ENCODE data around the gene ARID3C.

The ARID3C gene

DNA sequence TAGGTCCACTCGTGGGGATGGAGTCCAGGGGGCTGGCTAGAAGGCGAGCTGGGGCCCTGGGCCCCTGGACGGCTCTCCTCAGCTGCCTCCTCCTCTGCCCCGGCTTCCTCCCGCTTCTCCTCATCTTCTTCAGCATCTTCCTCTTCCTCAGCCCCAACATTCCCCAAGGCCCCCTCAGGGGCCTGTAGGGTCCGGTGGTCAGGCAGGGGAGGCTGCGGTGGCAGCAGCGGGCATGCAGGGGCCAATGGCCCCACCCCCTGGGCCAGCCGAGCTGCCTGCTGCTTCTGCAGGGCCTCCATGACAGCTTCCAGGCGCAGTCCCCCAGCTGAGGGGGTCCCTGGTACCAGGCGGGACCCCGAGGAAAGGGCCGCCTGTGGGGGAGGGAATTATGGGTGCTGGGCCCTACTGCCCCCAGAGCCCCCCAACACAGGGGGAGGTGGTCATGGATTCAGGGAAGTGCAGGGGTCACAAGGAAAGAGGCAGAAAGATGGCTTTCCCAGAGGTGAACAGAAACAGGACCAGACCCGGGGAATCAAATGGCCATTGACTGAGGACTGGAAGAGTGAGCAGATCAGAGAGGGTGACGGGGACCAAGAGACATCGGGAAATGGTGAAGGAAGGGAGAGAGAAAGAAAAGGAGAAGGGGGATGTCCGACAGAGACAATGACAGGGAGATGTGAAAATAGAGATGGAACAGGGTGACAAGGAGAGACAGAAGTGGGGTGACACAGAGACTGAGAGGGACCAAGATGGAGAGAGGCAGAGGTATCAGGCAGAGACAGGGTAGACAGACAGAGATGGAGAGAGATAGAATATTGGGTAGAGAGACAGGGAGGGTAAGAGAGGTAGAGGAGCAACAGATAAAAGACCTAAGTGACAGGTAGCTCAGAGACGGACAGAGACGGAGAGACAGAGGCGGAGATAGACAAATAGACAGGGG lies 880 bp downstream of the ARID3C start:
- DNase-seq (ENCODE audit: low spot score): no peak

DNA sequence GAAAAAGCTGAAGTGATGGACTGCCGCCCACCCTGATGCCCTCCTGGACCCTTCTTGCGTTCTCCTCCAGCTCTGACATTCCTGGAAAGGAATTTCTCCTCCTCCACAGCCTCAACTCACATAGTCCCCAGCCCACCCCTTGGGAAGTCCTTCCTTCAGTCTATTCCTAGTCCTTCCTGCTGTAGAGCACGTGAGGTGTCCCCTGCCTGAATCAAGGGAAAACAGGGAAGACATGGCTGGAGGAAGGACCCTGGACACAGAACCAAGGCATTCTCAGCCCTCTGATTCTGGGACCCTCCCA lies 3.7 kb downstream of the ARID3C start:
- DNase-seq (ENCODE audit: low spot score): no peak

DNA sequence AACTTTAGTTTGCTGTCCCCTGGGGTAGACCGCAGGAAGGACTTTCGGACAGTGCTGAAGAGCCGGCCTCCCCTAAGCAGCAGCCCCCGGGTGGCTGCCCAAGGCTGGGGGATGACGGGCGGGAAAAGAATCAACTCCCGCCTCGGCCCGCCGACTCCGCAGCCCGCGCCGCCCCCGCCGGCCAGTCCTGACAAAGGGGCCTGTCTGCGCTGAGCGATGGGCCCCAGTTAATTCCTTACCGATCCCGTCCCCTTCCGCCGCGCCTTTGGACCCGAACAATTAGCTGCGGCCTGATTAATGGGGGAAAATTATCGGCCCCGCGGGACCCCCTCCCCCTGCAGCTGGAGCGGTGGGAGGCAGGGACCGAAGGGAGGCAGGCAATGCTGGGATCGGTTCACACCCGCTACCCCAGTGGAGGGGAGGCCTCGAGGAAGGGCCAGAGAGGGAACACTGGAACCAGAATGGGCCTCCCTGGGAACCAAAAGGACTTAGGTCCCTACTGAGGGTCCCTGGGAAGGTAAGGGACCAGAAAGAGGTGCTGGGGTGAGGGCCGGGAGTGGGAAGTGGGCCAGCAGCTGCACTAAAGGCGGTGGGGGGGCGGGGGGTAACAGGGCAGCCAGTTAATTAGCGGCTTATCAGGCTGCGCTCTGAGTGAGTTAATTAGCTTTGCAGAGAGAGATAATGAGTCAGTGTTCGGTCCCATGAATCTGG lies 4.2 kb downstream of the ARID3C start:
- no peak for DNase-seq (ENCODE audit: low spot score)

DNA sequence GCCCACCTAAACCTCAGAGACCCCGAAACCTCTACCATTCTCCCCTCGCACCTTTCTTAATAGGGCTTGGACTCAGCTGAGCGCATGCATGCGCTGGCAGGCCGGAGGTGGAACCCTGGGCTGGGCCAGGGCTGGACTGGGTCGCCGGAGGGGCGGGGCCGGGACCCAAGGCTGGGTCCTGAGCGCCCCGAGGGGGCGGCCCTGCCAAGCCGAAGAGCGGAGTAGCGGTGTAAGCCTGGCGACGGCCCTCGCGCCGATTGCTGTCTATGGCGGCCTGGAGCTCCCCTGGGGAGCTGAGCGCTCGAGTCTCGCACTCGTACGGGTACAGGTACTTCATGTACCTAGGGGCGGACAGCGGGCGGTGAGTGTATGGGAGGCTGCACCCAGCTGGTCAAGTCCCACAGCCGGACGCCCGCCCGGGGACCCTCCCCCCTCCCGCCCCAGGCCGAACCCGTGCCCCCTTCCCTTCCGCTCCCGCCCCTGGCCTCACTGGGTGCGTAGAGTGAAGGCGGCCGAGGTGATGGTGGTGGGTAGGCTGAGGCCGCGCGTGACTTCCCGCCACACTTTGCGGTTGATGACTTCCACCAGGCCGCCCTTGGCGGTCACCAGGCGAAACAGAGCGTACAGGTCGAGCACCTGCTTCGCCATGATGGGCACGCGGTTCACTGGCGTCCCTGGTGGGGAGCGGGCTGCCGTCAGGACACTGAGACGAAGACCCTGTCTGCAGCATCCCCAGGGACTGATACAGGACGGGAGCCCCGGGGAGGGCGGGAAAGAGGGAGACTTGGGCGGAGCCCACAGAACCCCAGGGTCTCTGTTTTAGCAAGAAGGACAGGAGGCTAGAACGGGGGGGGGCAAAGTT lies 5.3 kb downstream of the ARID3C start:
- DNase-seq (ENCODE audit: low spot score): no peak

DNA sequence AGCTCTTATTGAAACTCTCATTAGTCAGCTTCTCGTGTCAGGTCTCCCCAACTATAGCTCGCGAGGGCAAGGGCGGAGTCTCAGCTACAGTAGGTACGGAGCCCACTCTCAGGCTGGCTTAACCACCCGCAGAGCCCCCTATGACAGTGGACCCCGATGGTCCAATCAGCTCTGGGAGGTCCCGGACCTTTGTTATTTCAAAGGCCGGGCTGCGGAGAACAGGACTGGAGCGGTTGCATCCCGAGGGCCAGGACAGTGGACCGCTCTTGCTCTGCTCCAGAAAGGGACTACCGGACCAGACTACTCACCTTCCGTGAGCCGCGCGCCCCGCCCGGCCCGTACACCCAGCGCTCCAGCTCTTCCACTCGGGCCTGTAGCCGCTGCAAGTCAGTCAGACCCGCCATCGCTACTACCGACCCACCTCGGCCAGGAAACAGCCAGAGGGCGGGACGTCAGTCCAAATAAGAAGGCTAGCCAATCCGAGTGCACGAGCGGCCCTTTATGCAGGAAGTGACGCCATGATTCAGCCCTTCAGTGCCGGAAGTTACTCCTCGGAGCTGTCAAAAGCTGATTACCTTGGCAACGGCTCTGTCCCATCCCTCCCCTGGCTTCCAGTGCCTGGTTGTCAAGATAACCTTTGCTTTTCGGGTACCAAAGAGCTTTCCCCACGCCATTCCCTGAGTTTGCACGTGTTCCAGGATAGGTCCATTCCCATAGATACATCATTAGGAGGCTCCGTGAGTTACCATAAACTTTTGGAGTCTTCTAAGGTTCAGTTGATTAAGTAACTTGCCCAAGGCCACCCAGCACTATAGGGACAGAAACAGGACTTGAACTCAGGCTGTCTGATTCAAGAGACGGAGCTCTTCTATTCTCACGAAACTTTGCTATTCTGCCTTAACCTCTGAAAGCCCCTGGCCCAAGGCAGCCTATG lies 8.5 kb downstream of the ARID3C start, which contains the start of gene DCTN3:
Gene DCTN3 (minus strand): TSS at position 435 of the 934 bp plus-strand sequence. CDS start 31 bp downstream, at position 404.
- DNase-seq (ENCODE audit: low spot score): peak; percentile 98

DNA sequence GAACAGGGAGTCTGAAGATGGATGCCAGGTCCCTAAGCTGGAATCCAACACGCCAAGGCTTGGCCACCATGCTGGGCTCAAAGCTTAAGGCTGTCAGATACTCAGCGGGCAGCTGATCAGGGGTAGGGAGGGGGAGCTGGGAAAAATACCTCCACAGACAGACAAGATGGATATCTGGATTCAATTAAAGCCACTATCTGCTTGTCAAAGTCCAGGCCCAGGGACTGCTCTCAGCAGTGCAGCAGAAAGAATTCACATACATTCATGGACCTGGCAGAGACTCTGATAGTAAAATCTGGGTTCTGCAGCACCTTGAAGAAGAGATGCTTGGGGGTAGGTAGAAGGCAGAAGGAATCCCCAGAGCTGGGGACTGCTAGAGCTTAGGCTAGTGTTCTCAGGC lies 13.7 kb downstream of the ARID3C start:
- DNase-seq (ENCODE audit: low spot score): no peak

DNA sequence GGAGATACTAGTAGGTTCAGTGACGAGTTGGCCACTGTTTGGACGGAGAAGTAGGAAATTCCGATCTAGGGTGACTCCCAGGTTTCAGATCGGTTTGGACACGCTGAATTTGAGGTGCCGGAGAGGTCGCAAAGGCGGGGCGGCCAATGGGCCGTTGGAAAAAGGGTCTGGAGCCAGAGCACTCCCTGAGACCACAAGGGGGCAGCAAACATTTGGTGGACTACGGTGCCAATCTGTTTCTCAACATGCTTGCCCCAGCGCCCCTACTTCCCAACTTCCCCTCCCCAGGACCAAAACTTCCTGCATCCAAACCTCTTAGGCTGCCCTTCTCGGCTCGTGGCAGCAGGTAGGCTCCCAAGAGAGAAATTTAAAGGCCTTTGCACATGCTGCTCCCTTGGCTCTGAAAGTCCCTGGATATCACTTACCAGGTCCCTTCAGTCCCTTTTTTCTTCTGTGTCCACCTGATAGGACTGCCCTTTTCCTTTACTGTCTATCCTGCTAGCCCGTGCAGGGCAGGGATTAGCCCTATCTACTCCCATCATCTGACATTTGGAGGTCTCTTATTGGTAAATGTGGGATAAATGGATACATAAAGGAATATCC lies 16.0 kb downstream of the ARID3C start:
- DNase-seq (ENCODE audit: low spot score): peak; percentile 82

DNA sequence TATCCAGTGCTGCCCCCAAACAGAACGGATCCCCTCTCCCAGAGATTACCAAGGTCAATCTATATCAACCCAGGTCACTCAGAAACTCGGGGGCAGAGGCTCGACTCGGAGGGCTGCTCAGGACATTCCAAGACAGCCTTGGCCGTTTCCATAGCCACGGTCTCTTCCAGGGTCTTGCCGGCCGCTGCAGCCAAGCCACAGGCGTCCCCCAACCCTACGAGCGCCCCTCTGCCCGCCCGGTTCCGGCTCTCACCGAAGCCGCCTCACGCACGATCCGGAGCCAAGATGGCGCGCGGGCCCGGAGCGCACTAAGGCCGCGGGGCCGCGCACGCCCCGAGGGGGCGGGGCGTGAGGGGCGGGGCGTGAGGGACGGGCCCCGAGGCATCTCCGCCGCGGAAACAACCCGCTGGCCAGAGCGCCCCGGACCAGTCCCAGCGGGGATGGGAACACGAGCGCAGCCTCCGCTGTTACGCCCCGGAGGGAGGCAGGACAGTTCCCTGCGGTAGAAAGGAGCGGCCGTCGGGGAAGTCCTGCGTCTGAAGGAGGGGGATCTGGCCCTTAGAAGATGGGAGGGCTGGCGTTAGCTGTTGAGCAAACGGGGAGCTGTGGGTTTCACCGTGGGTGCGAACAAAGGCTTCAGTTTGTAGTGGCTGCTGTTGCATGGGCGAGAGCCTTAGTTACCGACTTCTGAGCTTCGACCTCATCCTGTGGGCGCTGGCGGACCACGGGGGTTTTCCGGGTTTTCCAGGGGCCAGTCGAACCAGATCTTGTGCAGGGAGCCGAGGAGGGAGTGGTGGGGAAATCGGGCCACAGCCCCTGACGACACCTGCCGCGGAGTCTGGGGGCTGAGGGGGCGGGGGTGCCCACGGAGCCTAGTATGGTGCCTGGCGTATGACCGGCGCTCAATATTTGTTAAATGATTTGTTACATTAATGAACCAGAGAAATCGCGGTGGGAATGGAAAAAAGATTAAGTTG lies 16.8 kb downstream of the ARID3C start, which contains the start of gene RPP25L:
Gene RPP25L (minus strand): TSS at position 287 of the 977 bp plus-strand sequence. CDS start 801 bp downstream, outside the sequence.
- peak; percentile 97 for DNase-seq (ENCODE audit: low spot score)

DNA sequence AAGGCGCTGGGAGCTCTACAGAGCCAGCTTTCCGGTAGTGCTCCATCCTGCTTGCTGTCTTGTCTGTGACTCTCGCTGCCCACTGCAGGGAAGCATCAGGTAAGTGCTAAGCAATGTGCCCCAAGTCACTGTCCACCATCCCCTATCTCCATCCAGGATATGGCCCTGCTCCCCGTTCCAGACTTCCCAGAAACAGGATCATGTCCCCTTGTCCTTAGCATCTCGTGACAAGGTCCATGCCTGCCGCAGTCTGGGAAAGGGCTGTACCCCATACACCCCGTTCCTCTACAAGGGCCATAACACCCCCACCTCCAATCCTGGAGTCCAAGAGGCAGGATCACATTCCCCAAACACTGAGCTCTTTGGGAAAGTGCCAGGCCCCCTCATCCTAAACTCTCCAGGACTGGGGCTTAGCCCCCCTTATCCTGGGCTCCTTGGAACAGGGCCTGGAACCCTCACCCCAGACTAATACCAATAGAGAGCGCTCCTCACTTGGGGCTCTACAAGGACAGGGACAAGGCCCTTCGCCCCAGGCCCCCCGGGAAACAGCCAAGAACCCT lies 17.5 kb downstream of the ARID3C start:
- no peak for DNase-seq (ENCODE audit: low spot score)

DNA sequence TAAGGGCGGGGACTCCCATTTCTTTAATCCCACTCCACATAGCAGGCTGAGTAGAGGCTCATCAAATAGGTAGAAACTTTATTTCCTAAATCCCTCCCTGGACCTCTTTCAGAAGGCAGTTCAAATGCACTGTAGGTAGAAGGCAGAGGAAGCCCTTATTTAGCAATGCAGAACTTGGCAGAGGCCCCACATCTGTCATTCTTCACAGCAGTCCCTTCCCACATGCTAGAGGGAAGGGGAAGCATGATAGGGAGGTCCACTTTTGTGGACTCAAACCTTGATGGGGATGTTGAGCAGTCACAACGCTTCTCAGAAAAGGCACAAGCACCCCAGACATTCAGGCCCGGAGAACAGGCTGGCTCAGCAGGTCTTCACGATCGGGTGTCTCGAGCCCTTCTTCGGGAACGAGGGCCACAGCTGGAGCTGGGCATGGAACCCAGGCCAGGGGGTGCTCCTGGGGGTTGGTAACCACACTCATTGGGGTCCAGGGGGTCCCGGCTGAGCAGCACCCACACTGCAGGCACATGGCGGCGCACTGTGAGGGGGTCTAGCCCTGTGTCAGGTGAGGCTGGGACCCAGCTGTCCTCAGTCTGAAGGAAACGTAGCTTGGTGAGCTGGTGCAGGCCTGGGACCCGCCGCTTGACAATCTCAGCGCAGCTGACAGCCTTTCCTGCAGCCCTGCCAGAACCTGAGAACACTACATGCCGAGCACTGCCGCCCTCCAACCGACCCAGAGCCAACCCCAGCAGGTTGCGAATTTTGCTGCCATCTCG lies 18.2 kb downstream of the ARID3C start:
- DNase-seq (ENCODE audit: low spot score): no peak

DNA sequence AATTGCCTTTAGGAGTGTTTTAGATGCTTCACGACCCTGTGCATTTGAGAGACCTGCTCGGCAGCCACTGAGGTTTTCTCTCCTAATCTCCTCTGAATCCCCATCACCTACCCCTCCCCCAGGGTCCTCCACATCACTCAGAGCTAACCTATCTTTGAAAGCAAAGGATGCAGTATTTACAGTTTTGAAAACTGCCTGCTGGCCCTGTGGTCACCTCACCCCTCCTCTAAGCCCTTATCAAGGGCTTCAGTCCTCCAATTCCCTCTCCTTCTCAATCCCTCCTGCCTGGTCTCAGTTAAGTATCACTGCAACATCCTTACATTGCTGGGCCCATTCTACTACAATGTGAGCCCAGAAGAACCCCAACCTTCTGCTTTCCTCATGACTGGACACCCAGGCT lies 21.5 kb downstream of the ARID3C start:
- no peak for DNase-seq (ENCODE audit: low spot score)

DNA sequence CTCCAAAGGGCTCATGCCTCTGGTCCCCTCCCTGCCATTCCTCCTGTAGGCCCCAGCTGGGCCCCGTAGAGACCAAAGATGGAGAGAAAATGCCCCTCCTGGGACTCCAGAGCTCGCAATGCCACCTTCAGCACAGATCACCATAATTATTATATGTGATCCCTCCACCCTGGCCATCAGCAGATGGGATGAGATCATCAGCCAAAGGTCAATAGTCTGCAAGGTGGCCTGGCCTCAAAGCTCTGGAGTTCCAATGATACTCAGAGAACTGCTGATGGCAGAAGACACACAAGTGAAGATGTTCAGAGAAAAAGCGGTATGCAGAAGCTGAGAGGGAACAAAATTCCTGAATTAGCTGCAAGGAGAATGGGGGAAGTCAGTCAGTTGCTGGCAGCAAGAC lies 22.0 kb downstream of the ARID3C start:
- DNase-seq (ENCODE audit: low spot score): no peak

DNA sequence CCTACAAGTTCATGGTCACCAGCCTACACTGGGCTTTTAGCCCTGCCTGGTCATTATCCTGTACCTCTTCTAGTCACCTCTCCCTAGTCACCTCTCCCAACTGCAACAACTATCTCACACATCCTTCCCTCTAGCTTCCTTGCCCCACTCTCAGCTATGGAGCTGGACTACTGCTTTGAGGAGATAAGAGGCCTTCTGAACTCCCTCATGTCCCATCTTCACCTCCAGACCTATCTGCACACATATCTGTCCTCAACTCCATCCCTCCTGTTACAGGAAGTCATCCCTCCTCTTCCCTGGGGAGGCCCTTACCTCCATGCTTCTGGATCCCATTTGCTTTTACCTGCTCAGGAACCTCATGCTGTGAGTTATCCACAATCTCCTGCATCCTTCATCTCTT lies 22.7 kb downstream of the ARID3C start:
- DNase-seq (ENCODE audit: low spot score): no peak

DNA sequence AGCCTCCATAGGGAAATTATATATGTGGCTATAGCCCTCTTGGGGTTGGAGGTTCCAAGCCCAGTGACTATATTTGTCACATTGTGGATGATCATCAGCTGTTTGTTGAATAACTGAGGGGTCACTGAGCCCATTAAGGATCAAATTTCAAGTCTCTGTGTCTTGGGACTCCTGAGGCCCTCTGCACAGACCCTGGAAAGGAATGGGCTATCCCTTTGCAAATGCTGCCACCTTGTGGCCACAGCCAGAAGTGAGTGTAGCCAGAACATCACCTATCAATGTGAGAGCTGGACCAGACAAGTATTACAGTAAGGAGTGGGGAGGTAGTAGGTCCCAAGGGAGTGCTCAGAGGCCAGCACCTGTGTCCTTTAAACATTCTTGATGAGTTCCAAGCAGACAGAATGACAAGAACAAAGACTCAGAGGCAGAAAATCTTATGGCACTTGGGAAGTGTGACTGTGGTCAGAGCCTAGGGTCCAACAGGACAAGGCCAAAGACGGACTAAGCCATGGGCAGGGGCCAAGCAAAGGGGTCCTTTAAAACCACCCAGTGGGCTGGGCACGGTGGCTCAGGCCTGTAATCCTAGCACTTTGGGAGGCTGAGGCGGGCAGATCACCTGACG lies 25.1 kb downstream of the ARID3C start:
- peak; percentile 90 for DNase-seq (ENCODE audit: low spot score)

DNA sequence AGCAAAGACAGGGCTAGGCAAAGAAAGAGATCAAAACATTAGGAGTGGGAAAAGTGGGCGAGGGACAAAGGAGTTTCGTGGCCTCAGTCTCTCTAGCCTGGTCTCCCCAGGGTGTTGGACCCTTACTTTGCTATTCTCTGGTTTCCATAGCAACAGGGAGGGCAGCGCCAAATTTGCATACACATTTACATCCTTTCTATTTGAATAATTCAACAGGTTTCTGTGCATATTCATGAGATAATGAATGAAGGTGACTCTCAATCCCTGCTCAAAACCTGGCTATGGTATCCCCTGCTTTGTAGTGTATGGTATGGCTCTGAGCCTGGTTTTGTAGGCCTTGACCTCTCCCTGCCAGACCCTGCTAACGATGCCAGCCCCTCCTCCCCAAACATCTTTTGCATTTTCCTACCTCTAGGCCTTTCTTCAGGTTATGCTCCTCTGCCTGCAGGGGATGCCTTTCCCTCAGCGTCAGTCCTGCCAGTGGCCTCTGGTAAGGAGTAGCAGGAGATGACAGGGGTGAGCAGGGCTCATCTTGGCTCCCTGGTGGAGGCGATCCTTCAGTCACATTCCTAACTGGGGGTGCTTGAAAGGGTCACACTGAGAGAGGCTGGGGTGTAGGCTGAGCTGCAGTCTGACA lies 26.8 kb downstream of the ARID3C start:
- no peak for DNase-seq (ENCODE audit: low spot score)

DNA sequence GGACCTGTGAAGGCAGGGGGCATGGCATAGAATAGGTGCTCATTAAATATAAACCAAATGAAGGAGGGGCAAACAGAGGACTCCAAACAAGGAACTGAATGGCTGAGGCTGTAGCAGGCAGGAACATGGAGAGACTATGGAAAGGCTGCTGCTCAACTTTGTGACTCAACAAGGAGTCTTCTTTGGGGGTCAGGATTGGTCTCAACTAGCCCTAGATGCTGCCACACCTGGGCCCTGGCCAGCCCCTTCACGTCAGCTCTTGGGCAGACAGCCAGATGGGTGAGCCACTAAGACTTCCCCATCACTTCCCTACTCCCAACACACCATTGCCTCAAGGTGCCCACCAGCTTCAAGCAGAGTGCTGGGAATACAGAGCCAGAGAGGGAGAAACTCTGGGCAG lies 28.0 kb downstream of the ARID3C start:
- DNase-seq (ENCODE audit: low spot score): no peak

DNA sequence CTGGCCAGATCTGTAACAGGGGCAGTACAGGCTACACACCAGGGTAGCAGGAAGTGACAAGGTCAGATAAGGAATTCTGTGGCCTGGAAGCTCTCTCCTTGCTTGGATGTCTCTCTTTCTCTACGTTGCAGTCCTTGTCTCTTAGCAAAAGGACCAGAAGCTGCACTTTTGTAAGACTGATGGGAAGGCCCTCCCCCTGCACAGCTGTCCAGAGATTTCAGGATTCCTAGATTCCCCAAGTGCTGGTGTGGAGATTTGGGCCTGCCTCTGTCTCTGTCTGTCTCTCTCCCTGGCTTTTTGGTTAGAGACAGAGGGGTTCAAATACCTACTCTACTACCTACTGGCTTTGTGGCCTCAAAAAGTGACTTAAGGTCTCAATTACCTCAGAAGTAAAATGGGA lies 29.3 kb downstream of the ARID3C start:
- DNase-seq (ENCODE audit: low spot score): no peak

Measured in AG08395 (cell line).